Thoracic aorta (tissue), 2 donors: ENCODE results near the gene CREB3. TPM values are rescaled to one million over a fixed set of nuclear protein-coding genes. Genes with fewer than 3 reads are reported as not detected.

Source experiments
- ATAC-seq: fragments of 150-250 bp; one replicate; pipeline ENCODE4 v1.8.0; 2017; ENCODE audit warnings: low read depth; ENCODE audit not compliant: insufficient number of reproducible peaks, low FRiP score
- DNase-seq: peaks from one replicate; pipeline ENCODE4 v3.0.0-alpha.2; 2020; ENCODE audit warnings: low spot score
- H3K27ac ChIP-seq, 2 donors: fragments of 200-600 bp; sonication (generic); 1 replicate in 1 of 2; 2 replicates in 1 of 2; pipeline ENCODE4 v1.5.1; 2016; ENCODE audit warnings: mild to moderate bottlenecking in 2 of 2, moderate library complexity in 2 of 2
- H3K27me3 ChIP-seq: fragments of 200-600 bp; sonication (generic); replicated peaks from 2 replicates; pipeline ENCODE4 v1.6.0; 2016; ENCODE audit warnings: mild to moderate bottlenecking; ENCODE audit not compliant: insufficient read depth
- H3K36me3 ChIP-seq: fragments of 200-600 bp; sonication (generic); one replicate; pipeline ENCODE4 v1.5.1; 2016
- H3K4me1 ChIP-seq, 2 donors: fragments of 200-600 bp; sonication (generic); 1 replicate in 1 of 2; 2 replicates in 1 of 2; pipeline versions ENCODE4 v1.5.1 to v1.6.0; 2016; ENCODE audit warnings: low read depth in 2 of 2, mild to moderate bottlenecking in 1 of 2; ENCODE audit not compliant: control insufficient read depth in 1 of 2
- H3K4me3 ChIP-seq: fragments of 200-600 bp; sonication (generic); 2 replicates; pipeline ENCODE4 v1.5.1; 2016; ENCODE audit warnings: mild to moderate bottlenecking
- H3K9me3 ChIP-seq: fragments of 200-600 bp; sonication (generic); 2 replicates; pipeline ENCODE4 v1.5.1; 2016
- total RNA-seq, 2 donors: library from RNA; depleted of rRNA; stranded (reverse); fragments of >200 nt; gene quantifications; one replicate each; pipeline versions ENCODE4 v1.1.0 to v1.2.3, GENCODE V29; 2016
- TF ChIP-seq, protein P1 (sequence below): fragments of 200-600 bp; sonication (generic); IDR thresholded peaks from one replicate; pipeline ENCODE4 v1.5.1; 2019; ENCODE audit warnings: antibody characterized with exemption

CREB3 gene
- total RNA-seq, 2 donors from 2014 or later = 46.0 to 62.4 TPM

- H3K27ac ChIP-seq = no peak overlapping the region
- peaks cover 23 to 51% of the 10 kb centered on the region in 2 donors for H3K4me1 ChIP-seq
- peak overlapping the region; percentile 98 for H3K4me3 ChIP-seq
- no peaks in the 10 kb centered on the region for H3K9me3 ChIP-seq
- H3K36me3 ChIP-seq = peaks cover 40% of the 10 kb centered on the region
- no peaks in the 10 kb centered on the region for H3K27me3 ChIP-seq
- DNase-seq (no peak), ATAC-seq (no peak)
- TF ChIP-seq, protein P1, sequence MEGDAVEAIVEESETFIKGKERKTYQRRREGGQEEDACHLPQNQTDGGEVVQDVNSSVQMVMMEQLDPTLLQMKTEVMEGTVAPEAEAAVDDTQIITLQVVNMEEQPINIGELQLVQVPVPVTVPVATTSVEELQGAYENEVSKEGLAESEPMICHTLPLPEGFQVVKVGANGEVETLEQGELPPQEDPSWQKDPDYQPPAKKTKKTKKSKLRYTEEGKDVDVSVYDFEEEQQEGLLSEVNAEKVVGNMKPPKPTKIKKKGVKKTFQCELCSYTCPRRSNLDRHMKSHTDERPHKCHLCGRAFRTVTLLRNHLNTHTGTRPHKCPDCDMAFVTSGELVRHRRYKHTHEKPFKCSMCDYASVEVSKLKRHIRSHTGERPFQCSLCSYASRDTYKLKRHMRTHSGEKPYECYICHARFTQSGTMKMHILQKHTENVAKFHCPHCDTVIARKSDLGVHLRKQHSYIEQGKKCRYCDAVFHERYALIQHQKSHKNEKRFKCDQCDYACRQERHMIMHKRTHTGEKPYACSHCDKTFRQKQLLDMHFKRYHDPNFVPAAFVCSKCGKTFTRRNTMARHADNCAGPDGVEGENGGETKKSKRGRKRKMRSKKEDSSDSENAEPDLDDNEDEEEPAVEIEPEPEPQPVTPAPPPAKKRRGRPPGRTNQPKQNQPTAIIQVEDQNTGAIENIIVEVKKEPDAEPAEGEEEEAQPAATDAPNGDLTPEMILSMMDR = no peak
Observed at GRCh38 chr9:35745569-35745968, 13.1 kb downstream of the CREB3 start.

DNA sequence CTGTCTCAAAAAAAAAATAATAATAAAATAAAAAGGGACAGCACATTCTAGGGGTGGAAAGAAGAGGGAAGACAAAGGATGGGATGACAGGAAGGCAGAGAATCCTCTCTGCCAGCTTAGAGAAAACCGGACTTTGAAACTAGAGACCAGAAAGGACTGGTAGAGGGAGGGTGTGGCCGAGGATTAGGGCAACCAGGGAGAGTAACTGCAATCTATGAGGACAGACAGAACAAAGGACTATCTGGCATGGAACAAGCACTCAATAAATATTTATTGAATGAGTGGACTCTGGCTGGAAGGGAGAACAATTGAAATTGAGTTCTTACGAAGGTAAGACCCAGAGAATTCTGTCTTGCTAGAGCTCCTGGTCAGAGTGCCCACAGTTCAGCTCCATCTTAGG lies 14.1 kb downstream of the CREB3 start:
- no peaks in the 10 kb centered on the region for H3K27me3 ChIP-seq
- ATAC-seq = no peak
- peaks cover 23 to 54% of the 10 kb centered on the region in 2 donors for H3K4me1 ChIP-seq
- no peak for DNase-seq
- TF ChIP-seq, protein P1 = no peak
- H3K36me3 ChIP-seq = peaks cover 41% of the 10 kb centered on the region
- H3K4me3 ChIP-seq = peak overlapping the region; percentile 98
- peak overlapping the region in 1 of 2 donors; percentile 17 for H3K27ac ChIP-seq
- no peaks in the 10 kb centered on the region for H3K9me3 ChIP-seq

GRCh38 chr9:35748242-35748857 lies 15.9 kb downstream of the CREB3 start:
- ATAC-seq = peak; percentile 3
- Histone ChIP-seq H3K36me3 (peaks cover 43% of the 10 kb centered on the region), H3K27ac (peak overlapping the region; percentile 76 to 93), H3K4me3 (peak overlapping the region; percentile 98), H3K9me3 (no peaks in the 10 kb centered on the region), H3K27me3 (no peaks in the 10 kb centered on the region), H3K4me1 (peaks cover 23 to 54% of the 10 kb centered on the region in 2 donors)
- TF ChIP-seq, protein P1 = no peak
- no peak for DNase-seq

DNA sequence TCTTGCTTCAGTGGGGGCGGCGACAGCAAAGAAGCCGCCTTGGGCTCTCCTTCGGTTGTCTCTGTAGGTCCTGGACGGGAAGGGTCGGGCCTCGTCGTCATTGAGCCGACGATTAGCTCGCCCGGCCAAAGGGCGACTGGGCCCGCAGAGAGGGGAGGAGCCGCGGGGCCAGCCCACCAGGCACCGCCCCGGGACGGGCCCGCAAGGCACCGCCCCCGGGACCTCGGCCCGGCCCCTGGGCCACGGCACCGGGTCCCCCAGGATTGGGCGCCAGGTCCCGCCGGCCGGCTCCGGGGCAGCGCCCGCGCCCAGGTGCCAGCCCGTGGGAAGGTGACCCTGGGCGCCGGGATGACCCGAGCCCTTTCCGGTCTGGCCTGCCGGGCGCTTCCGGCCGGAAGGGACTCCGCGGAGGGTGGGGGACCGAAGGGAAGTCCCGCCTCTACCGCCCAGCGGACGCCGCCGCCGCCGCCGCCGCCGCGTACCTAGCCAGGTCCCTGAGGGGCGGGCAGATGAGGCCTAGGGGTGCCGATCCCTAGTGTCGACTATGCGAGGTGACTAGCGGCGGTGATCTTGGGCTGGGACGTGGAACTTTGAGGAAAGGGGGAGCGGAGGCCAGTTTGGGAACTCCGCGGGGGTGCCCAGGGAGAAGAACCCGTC lies 16.5 kb downstream of the CREB3 start, which contains the start of the genes GBA2 and RGP1:
TSS of gene GBA2 (minus strand) at position 371 of the 657 bp plus-strand sequence. CDS start 524 bp downstream, outside the sequence.
TSS of gene RGP1 (plus strand) at position 430 of the 657 bp plus-strand sequence. CDS start 469 bp downstream, outside the sequence.
- Histone ChIP-seq H3K4me1 (peaks cover 23 to 54% of the 10 kb centered on the region in 2 donors), H3K36me3 (peaks cover 41% of the 10 kb centered on the region), H3K27ac (peak within 1 kb of the TSS; percentile 76 to 93), H3K9me3 (no peaks in the 10 kb centered on the region), H3K4me3 (peak within 1 kb of the TSS; percentile 98), H3K27me3 (no peaks in the 10 kb centered on the region)
- peak; percentile 63 for ATAC-seq
- TF ChIP-seq, protein P1 = no peak
- no peak for DNase-seq

DNA sequence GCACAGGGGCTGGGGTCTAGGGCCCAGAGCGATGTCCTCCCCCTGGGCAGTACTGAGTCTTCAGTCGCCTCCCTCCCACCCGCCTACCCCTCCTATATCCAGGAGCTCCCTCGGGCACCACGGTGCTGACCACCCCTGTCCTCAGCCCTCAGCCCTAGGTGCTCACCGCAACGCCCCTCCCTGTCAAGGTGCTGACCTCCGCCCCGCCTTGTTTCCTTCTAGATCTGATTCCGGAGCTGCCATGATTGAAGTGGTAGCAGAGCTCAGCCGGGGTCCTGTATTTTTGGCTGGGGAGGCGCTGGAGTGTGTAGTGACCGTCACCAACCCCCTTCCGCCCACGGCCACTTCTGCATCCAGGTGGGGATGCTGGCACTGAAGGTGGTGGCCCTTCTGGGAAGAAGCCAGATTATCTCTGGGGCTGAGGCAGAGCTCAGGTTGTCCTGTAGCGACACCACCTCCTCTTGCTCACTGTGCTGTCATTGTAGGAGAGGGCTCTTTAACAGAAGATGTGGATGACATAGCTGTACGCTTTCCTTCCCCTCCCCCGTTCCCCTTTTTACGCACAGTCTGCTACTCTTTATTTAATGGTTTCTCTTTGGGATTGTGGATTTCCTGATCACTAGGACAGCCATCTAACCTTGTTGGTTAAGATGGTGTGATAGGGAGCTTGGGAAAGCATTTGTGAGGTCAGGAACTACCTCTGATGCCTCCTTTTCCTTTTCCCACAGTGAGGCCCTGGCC lies 17.2 kb downstream of the CREB3 start:
- no peaks in the 10 kb centered on the region for H3K9me3 ChIP-seq
- H3K27me3 ChIP-seq = no peaks in the 10 kb centered on the region
- TF ChIP-seq, protein P1 = no peak
- peaks cover 23 to 49% of the 10 kb centered on the region in 2 donors for H3K4me1 ChIP-seq
- ATAC-seq (peak; percentile 10), DNase-seq (no peak)
- H3K4me3 ChIP-seq = peak overlapping the region; percentile 98
- H3K27ac ChIP-seq = peak overlapping the region; percentile 76 to 93
- peaks cover 34% of the 10 kb centered on the region for H3K36me3 ChIP-seq
